Neuronal stem cell (in vitro differentiated cells): ENCODE data around the gene NKX2-8.

Source experiments
- DNase-seq: peaks from one replicate; pipeline ENCODE4 v3.0.0-alpha.2; 2013; ENCODE audit warnings: low spot score
- H2AFZ ChIP-seq: one replicate; pipeline ENCODE4 v1.6.1; 2013; ENCODE audit warnings: mild to moderate bottlenecking, low read length, inconsistent platforms
- H2AK5ac ChIP-seq: 2 replicates; pipeline ENCODE4 v1.6.1; 2013; ENCODE audit warnings: low read depth, mild to moderate bottlenecking, inconsistent platforms, low read length, moderate library complexity, mixed read lengths
- H2BK120ac ChIP-seq: 2 replicates; pipeline ENCODE4 v1.6.1; 2013; ENCODE audit warnings: low read depth, mild to moderate bottlenecking, inconsistent platforms, low read length, moderate library complexity, mixed read lengths
- H2BK12ac ChIP-seq: one replicate; pipeline ENCODE4 v1.6.1; 2013; ENCODE audit warnings: low read length, inconsistent platforms
- H2BK15ac ChIP-seq: 2 replicates; pipeline ENCODE4 v1.6.1; 2013; ENCODE audit warnings: mild to moderate bottlenecking, low read length, inconsistent platforms, mixed read lengths
- H2BK5ac ChIP-seq: one replicate; pipeline ENCODE4 v1.6.1; 2013; ENCODE audit warnings: inconsistent platforms, mild to moderate bottlenecking, low read length, moderate library complexity
- H3K14ac ChIP-seq: one replicate; pipeline ENCODE4 v1.6.1; 2013; ENCODE audit warnings: low read length, inconsistent platforms
- H3K18ac ChIP-seq: 2 replicates; pipeline ENCODE4 v1.6.1; 2013; ENCODE audit warnings: low read length, inconsistent platforms
- H3K23ac ChIP-seq: 2 replicates; pipeline ENCODE4 v1.6.1; 2013; ENCODE audit warnings: low read depth, mild to moderate bottlenecking, mixed read lengths, low read length, inconsistent platforms; ENCODE audit not compliant: poor library complexity
- H3K27ac ChIP-seq: replicated peaks from 3 replicates; pipeline ENCODE4 v1.5.1; 2013; ENCODE audit warnings: low read length, inconsistent platforms
- H3K27me3 ChIP-seq, 3 experiments: 2 replicates each; pipeline ENCODE4 v1.6.1; 2013; ENCODE audit warnings: low read length in 3 of 3, mild to moderate bottlenecking in 2 of 3, inconsistent platforms in 1 of 3, low read depth in 1 of 3, mixed read lengths in 1 of 3, moderate library complexity in 1 of 3; ENCODE audit not compliant: control insufficient read depth in 3 of 3, insufficient read depth in 3 of 3
- H3K36me3 ChIP-seq, 2 donors: replicated peaks in 1 of 2; 2 replicates each; pipeline ENCODE4 v1.6.1; 2013; ENCODE audit warnings: low read length in 2 of 2; ENCODE audit not compliant: control insufficient read depth in 2 of 2, insufficient read depth in 2 of 2
- H3K4ac ChIP-seq: 2 replicates; pipeline ENCODE4 v1.6.1; 2013; ENCODE audit warnings: inconsistent platforms, mild to moderate bottlenecking, low read length, moderate library complexity
- H3K4me1 ChIP-seq, 2 donors: 1 replicate in 1 of 2; 2 replicates in 1 of 2; pipeline ENCODE4 v1.6.1; 2013; ENCODE audit warnings: low read length in 2 of 2, low read depth in 1 of 2; ENCODE audit not compliant: control insufficient read depth in 2 of 2, insufficient read depth in 1 of 2
- H3K4me2 ChIP-seq: one replicate; pipeline ENCODE4 v1.6.1; 2013; ENCODE audit warnings: mild to moderate bottlenecking, low read length, inconsistent platforms; ENCODE audit not compliant: insufficient read depth, poor library complexity, severe bottlenecking
- H3K4me3 ChIP-seq, 2 donors: 2 replicates each; pipeline ENCODE4 v1.5.1; 2013; ENCODE audit warnings: low read length in 2 of 2, mild to moderate bottlenecking in 2 of 2, inconsistent platforms in 1 of 2, moderate library complexity in 1 of 2
- H3K79me1 ChIP-seq: one replicate; pipeline ENCODE4 v1.6.1; 2013; ENCODE audit warnings: low read depth, mild to moderate bottlenecking, inconsistent platforms, low read length, moderate library complexity
- H3K9ac ChIP-seq: one replicate; pipeline ENCODE4 v1.6.1; 2013; ENCODE audit warnings: mild to moderate bottlenecking, low read depth, low read length, inconsistent platforms; ENCODE audit not compliant: poor library complexity
- H3K9me3 ChIP-seq, 2 donors: replicated peaks in 1 of 2; 2 replicates each; pipeline versions ENCODE3 to v1.6.1; 2013; ENCODE audit warnings: low read length in 2 of 2, mild to moderate bottlenecking in 2 of 2, inconsistent platforms in 1 of 2, low read depth in 1 of 2, mixed read lengths in 1 of 2, moderate library complexity in 1 of 2; ENCODE audit not compliant: control insufficient read depth in 2 of 2, insufficient read depth in 1 of 2
- H4K8ac ChIP-seq: one replicate; pipeline ENCODE4 v1.6.1; 2013; ENCODE audit warnings: low read depth, mild to moderate bottlenecking, inconsistent platforms, low read length, moderate library complexity
- H4K91ac ChIP-seq: one replicate; pipeline ENCODE4 v1.6.1; 2013; ENCODE audit warnings: low read length, low read depth, mild to moderate bottlenecking, inconsistent platforms; ENCODE audit not compliant: poor library complexity
- WGBS, 2 donors: extraction: QIAGEN DNeasy Blood & Tissue Kit; methylation state at CpG; one replicate each; pipeline ENCODE4 v1.1.7; 2013; ENCODE audit warnings: missing lambda C conversion rate in 2 of 2, mixed read lengths in 1 of 2; ENCODE audit not compliant: insufficient read length in 2 of 2, insufficient replicate concordance in 1 of 2; ENCODE audit errors: extremely low coverage in 2 of 2; 5-methylcytosine and 5-hydroxymethylcytosine counted together

NKX2-8 gene

DNA sequence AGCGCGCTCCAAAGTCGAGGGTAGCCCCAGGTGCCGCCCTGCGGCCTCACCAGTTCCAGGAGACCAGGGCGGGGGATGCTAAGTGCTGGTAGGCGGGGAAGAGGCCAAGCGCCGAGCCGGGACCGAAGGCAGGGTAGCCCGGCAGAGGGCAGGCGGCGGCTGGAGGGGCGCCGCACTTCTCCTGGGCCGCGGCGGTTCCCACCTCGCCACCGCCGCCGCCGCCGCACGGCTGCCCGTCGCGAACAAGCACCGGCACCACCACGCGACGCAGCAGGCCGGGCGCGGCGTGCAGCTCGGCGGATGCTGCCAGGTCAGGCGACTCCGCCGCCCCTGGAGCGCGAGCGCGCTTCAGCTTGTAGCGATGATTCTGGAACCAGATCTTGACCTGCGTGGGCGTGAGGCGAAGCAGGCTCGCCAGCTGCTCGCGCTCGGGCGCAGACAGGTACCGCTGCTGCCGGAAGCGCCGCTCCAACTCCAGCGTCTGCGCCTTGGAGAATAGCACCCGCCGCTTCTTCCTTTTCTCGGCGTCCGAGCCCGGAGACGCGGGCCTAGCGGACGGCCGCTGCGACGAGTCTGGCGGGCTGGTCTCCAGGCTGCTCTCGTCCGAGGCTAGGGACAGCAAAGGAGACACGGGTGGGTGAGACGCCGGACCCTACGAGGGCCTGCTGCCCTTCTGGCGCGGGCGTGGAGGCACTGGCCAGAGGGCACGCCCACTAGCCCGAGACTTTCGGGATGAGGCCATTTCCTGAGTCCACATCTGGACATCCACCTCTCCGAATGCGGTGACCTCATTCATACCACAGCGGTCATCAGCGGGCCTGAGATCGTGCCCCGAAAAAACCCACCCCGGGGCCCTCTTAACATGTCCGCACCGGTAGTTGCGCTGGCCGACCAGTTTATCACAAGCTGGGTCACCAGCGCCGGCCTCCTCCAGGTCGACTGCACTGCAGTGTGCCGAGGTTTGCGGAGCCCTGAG lies 1.3 kb downstream of the NKX2-8 start:
- peak overlapping the region; percentile 12 for H3K14ac ChIP-seq
- no peak overlapping the region for H2BK5ac ChIP-seq
- peak overlapping the region; percentile 78 for H3K9ac ChIP-seq
- no peak overlapping the region for H3K4ac ChIP-seq
- no peaks in the 10 kb centered on the region for H3K79me1 ChIP-seq
- no peak overlapping the region for H3K27ac ChIP-seq
- WGBS, 2 donors = no CpG with 5 or more reads among the region's 103 CpGs
- H3K18ac ChIP-seq = peak overlapping the region; percentile 57
- H3K4me2 ChIP-seq = peak overlapping the region; percentile 99
- no peak overlapping the region for H4K8ac ChIP-seq
- no peaks in the 10 kb centered on the region for H3K9me3 ChIP-seq
- peak overlapping the region; percentile 85 for H2AFZ ChIP-seq
- H3K27me3 ChIP-seq = peaks cover 41 to 99% (median 88%) of the 10 kb centered on the region in 3 experiments
- peaks cover 0 to 18% of the 10 kb centered on the region in 2 donors for H3K4me1 ChIP-seq
- no peak for DNase-seq
- peak overlapping the region; percentile 40 to 77 for H3K4me3 ChIP-seq
- H2AK5ac ChIP-seq = no peak overlapping the region
- no peak overlapping the region for H2BK15ac ChIP-seq
- no peak overlapping the region for H2BK120ac ChIP-seq
- peak overlapping the region; percentile 58 for H3K23ac ChIP-seq
- no peaks in the 10 kb centered on the region for H3K36me3 ChIP-seq
- no peak overlapping the region for H4K91ac ChIP-seq
- H2BK12ac ChIP-seq = no peak overlapping the region

DNA sequence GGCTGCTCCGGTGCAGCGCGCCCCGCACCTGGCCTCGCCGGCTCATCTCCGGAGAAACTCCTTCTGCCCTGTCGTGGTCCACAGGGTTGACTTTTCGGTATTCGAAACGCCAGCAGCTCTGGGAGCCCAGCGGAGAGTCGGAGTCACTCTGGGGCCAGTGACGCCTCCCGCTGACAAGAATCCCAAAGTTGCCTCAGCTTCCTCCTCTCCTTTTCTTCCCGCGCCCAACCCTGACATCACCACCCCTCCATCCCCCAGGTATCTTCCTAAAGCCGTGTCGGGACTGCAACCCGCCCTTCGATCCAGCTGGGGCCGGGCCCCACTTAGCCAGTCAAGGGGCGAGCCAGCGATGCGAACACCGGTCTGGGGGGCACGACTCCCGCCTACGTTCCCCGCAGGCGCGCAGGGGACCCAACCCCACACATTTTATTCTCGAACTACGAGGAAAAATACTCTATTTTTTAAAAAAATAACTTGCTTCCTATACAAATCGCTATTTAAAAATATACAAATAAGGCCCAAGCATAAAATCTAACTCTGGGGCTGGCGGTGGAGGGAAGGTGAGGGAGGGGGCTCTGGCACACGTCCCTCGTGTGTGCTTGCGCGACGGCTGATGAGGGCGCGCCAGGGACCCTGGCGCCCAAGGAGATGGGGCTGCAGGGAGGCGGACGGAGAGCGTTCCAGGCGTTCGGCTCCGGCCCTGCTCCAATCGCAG lies 2.1 kb downstream of the NKX2-8 start:
- Histone ChIP-seq H4K91ac (no peak overlapping the region), H3K9me3 (no peaks in the 10 kb centered on the region), H3K27ac (no peak overlapping the region), H2BK15ac (no peak overlapping the region), H3K23ac (peak overlapping the region; percentile 23), H3K4me1 (peaks cover 0 to 18% of the 10 kb centered on the region in 2 donors), H3K79me1 (no peaks in the 10 kb centered on the region), H3K4me3 (peak overlapping the region in 1 of 2 donors; percentile 1), H2AK5ac (peak overlapping the region; percentile 9), H2BK5ac (no peak overlapping the region), H2BK12ac (no peak overlapping the region), H3K4ac (no peak overlapping the region), H3K14ac (no peak overlapping the region), H2AFZ (peak overlapping the region; percentile 85), H3K18ac (no peak overlapping the region), H4K8ac (no peak overlapping the region), H3K9ac (no peak overlapping the region), H3K27me3 (peaks cover 40 to 99% (median 85%) of the 10 kb centered on the region in 3 experiments), H3K4me2 (peak overlapping the region; percentile 99), H3K36me3 (no peaks in the 10 kb centered on the region), H2BK120ac (no peak overlapping the region)
- WGBS, 2 donors = no CpG with 5 or more reads among the region's 51 CpGs
- no peak for DNase-seq

DNA sequence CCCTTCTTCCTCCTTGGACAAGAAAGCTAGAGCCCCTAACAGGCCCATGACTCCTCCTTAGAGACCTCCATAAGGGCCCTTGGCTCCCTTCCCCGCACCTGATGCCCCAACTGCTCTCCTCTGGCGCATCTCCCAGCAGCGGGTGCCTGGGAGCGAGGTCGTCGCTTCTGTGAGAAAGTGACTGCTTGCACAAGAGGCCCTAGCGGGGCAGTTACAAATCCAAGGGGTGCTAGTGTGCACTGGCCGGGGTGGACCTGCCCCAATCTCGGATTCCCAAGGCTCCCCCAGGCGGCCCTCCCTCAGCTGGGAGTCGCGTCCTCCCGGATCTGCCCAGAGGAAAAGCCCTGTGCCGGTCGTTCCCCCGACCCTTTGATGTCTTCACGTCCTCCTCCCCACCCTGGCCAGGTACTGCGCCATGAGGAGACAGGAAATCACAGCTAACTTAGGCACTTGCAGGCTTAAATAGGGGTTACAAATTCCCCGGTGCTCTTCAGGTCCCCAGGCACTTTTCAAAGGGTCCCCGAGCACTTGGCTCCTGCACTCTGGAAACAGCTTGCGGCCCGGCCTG lies 2.8 kb downstream of the NKX2-8 start:
- no CpG with 5 or more reads among the region's 22 CpGs for WGBS, 2 donors

More for the DNA sequence above, 2.8 kb downstream of the NKX2-8 start:
- no peak overlapping the region for H2BK120ac ChIP-seq
- H2BK15ac ChIP-seq = no peak overlapping the region
- no peaks in the 10 kb centered on the region for H3K36me3 ChIP-seq
- no peak for DNase-seq
- no peak overlapping the region for H4K91ac ChIP-seq
- no peak overlapping the region for H3K4me2 ChIP-seq
- peak overlapping the region; percentile 9 for H2AK5ac ChIP-seq
- H3K27me3 ChIP-seq = peaks cover 37 to 95% (median 79%) of the 10 kb centered on the region in 3 experiments
- H3K4me1 ChIP-seq = peaks cover 0 to 18% of the 10 kb centered on the region in 2 donors
- no peak overlapping the region for H2BK5ac ChIP-seq
- no peak overlapping the region for H2BK12ac ChIP-seq
- H3K14ac ChIP-seq = no peak overlapping the region
- H3K4me3 ChIP-seq = no peak overlapping the region
- no peak overlapping the region for H4K8ac ChIP-seq
- H3K4ac ChIP-seq = no peak overlapping the region
- no peak overlapping the region for H3K23ac ChIP-seq
- peak overlapping the region; percentile 68 for H3K18ac ChIP-seq
- no peaks in the 10 kb centered on the region for H3K79me1 ChIP-seq
- H3K9me3 ChIP-seq = no peaks in the 10 kb centered on the region
- no peak overlapping the region for H2AFZ ChIP-seq
- no peak overlapping the region for H3K27ac ChIP-seq
- no peak overlapping the region for H3K9ac ChIP-seq
